HG03354 (cell line): Measurements from ENCODE around the gene CDH23.

Source experiments
- ATAC-seq: cut with Tn5 transposase; IDR thresholded peaks from one replicate; pipeline ENCODE4 v1.9.1; 2021; ENCODE audit warnings: mild to moderate bottlenecking; ENCODE audit not compliant: unreplicated experiment, poor library complexity, severe bottlenecking

The CDH23 gene

GRCh38 chr10:71762324-71762723 is 365.6 kb downstream of the CDH23 start:
- no peak for ATAC-seq

GRCh38 chr10:71763352-71764127 is 366.8 kb downstream of the CDH23 start:
- ATAC-seq = no peak

- ATAC-seq = no peak
These were observed 368.6 kb downstream of the CDH23 start for GRCh38 chr10:71765176-71765904.

- no peak for ATAC-seq
These were observed 369.4 kb downstream of the CDH23 start for GRCh38 chr10:71765906-71766716.

- ATAC-seq = peak; percentile 40
These were observed 370.1 kb downstream of the CDH23 start for GRCh38 chr10:71766717-71767419.

GRCh38 chr10:71767420-71768035 is 370.8 kb downstream of the CDH23 start:
- no peak for ATAC-seq

- ATAC-seq = peak; percentile 13
These were observed 372.6 kb downstream of the CDH23 start for GRCh38 chr10:71769279-71769823.

- ATAC-seq = no peak
These were observed 373.5 kb downstream of the CDH23 start for GRCh38 chr10:71770255-71770654.

- no peak for ATAC-seq
These were observed 374.1 kb downstream of the CDH23 start for GRCh38 chr10:71770789-71771188.

- ATAC-seq = no peak
These were observed 374.5 kb downstream of the CDH23 start for GRCh38 chr10:71771204-71771603.

- no peak for ATAC-seq
These were observed 375.3 kb downstream of the CDH23 start for GRCh38 chr10:71771821-71772617.

GRCh38 chr10:71772832-71773220 is 376.1 kb downstream of the CDH23 start:
- ATAC-seq = no peak

- peak; percentile 64 for ATAC-seq
These were observed 376.7 kb downstream of the CDH23 start, which contains the start of gene VSIR for GRCh38 chr10:71773221-71773971. TSS of gene VSIR (minus strand) at chr10:71773520. CDS start at chr10:71773439, 81 bp downstream.

- ATAC-seq = no peak
These were observed 378.4 kb downstream of the CDH23 start for GRCh38 chr10:71774916-71775702.

GRCh38 chr10:71776481-71776925 is 379.8 kb downstream of the CDH23 start:
- no peak for ATAC-seq

- no peak for ATAC-seq
These were observed 380.7 kb downstream of the CDH23 start for GRCh38 chr10:71777213-71777985.
